Measurements from ENCODE around the gene ATP5IF1. TPM values are rescaled to one million over a fixed set of nuclear protein-coding genes. Genes with fewer than 3 reads are reported as not detected.

Gene ATP5IF1
- 413 and 483 TPM in 2 replicates for total RNA-seq (2014; rRNA removed; shearing (Covaris generic))

DNA sequence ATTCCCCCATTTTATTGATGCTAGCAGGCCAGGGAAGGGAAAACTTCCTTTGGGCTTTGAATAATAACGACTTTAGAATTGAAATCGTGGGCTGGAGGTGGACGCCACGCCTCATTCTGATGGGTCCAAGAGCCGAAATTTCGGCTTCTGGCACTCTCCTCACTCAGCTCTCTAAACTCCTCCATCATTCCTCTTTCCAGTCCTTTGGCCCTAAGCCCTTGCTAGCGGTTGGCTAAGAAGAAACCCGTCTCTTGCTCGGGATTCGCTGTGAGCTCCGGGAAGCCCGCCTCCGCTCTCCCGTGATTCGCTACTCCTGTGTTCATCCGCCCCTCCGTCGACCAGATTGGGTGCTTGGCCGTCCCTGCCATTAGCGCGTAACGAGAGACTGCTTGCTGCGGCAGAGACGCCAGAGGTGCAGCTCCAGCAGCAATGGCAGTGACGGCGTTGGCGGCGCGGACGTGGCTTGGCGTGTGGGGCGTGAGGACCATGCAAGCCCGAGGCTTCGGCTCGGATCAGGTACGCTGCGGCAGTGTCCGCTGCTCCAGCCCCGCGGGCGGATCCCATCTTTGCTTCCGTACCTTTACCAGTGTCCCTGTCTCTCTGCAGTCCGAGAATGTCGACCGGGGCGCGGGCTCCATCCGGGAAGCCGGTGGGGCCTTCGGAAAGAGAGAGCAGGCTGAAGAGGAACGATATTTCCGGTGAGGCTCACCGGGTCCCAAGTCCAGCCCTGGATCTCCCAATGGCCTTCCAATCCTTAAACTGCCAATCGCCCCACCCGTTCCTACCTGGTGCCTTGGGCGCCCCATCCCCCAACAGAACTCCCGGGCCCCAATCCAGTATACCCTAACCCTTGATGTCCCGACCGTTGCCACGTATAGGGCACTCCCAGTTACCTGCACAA lies at the start of gene ATP5IF1:
Gene ATP5IF1, plus strand, starts transcription at position 370 of the 901 bp plus-strand sequence. Its CDS starts 60 bp downstream, at position 430.

DNA sequence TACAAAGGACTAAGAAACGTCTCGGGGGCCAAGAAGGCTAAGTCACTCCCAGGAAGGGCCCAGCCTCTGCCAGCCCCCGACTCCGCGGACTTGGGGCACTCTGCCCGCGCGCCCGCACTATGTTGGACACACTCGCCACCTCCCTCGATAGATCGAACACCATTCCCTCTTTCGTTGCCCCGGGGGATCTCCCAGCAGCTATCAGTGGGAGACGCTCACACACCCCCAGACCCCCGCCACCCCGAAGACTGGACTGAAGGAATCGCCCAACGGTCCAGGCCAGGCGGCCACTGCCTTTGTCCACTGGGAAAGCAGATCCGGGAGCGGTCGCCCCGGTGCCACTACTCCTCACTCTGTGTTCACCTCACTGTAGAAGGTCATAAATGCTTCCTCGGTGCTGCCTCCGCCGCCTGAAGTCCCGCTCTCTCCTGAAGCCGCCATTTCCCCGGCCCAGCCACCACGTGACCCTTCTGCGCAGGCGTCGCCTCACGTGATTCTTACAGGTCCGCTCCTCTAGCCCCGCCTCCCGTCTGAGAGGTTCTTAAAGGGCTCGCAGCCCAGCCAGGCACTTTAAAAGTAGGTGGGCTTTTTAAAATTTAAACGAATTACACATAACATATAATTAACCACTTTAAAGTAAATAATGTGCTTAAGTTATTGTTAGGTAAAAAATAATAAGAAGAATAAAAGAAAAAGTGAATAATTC lies 3.2 kb upstream of the ATP5IF1 start, which contains the start of gene DNAJC8:
Gene DNAJC8, minus strand, starts transcription at position 472 of the 706 bp plus-strand sequence. Its CDS starts 31 bp downstream, at position 441.

GRCh38 chr1:28259252-28259933 lies 23.5 kb downstream of the ATP5IF1 start, which contains the start of gene SESN2:
Gene SESN2, plus strand, starts transcription at chr1:28259518. Its CDS starts 330 bp downstream, at chr1:28259848.

Other genes starting within 250 kb of the ATP5IF1 start
- 16.1 and 17.7 TPM in 2 replicates for gene EYA3, start 147.5 kb upstream of the ATP5IF1 start, total RNA-seq (2014; rRNA removed; shearing (Covaris generic))
- gene PTAFR, start 59.4 kb upstream of the ATP5IF1 start, total RNA-seq (2014; rRNA removed; shearing (Covaris generic)) = 0.16 TPM in 1 of 2 replicates, not detected in the other
- 65.2 and 65.5 TPM in 2 replicates for gene DNAJC8, start 3.1 kb upstream of the ATP5IF1 start, total RNA-seq (2014; rRNA removed; shearing (Covaris generic))
- gene SESN2, start 23.4 kb downstream of the ATP5IF1 start, total RNA-seq (2014; rRNA removed; shearing (Covaris generic)) = 56.5 and 78.7 TPM in 2 replicates
- 12.4 and 12.8 TPM in 2 replicates for gene MED18, start 92.9 kb downstream of the ATP5IF1 start, total RNA-seq (2014; rRNA removed; shearing (Covaris generic))
- 11.7 and 17.3 TPM in 2 replicates for gene PHACTR4, start 133.6 kb downstream of the ATP5IF1 start, total RNA-seq (2014; rRNA removed; shearing (Covaris generic))